ENCODE measurements around the gene RCAN3. TPM values are rescaled to one million over a fixed set of nuclear protein-coding genes. Genes with fewer than 3 reads are reported as not detected.

Gene RCAN3
- total RNA-seq, 1 experiment from 2014 or later: 25.6 TPM

- ATAC-seq (no peak), DNase-seq (no peak)
- ChIA-PET POLR2A (ENCODE audit: unreplicated experiment) (interaction anchor here (0.6 to 0.7 kb wide), 2 partner anchors 9 to 25 kb away, joined by 3 to 7 read pairs; no protein-coding TSS in a partner anchor), CTCF (interaction anchor here (0.5 to 0.8 kb wide), 8 partner anchors 28 to 730 kb away, joined by 3 to 5 read pairs (median 3); no protein-coding TSS in a partner anchor)
- H3K9ac ChIP-seq (ENCODE audit: low read length): no peak overlapping the region
- peak overlapping the region; percentile 80 for H3K4me2 ChIP-seq (ENCODE audit: low read length)
- H2AFZ ChIP-seq (ENCODE audit: low read length): no peak overlapping the region
- no peaks in the 10 kb centered on the region for H3F3A ChIP-seq (ENCODE audit: low read length, unreplicated experiment)
- no peaks in the 10 kb centered on the region for H3K79me2 ChIP-seq (ENCODE audit: low read length)
- H3K4me3 ChIP-seq (ENCODE audit: low read length): peak overlapping the region; percentile 2; the same call in 1 of the 2 replicates
- no TSS peak for BruUV-seq (replicated peaks)
- H3K4me1 ChIP-seq (ENCODE audit: insufficient read depth, low read length): peaks cover 51% of the 10 kb centered on the region
- H3K9me3 ChIP-seq (ENCODE audit: low read length): no peaks in the 10 kb centered on the region
- TF ChIP-seq EZH2 (IDR thresholded peaks at IDR 0.05; ENCODE audit: low read length, unreplicated experiment) (no peak), EZH2phosphoT487 (IDR thresholded peaks at IDR 0.05; ENCODE audit: borderline replicate concordance, low read length) (no peak)
- TF ChIP-seq, protein P1, sequence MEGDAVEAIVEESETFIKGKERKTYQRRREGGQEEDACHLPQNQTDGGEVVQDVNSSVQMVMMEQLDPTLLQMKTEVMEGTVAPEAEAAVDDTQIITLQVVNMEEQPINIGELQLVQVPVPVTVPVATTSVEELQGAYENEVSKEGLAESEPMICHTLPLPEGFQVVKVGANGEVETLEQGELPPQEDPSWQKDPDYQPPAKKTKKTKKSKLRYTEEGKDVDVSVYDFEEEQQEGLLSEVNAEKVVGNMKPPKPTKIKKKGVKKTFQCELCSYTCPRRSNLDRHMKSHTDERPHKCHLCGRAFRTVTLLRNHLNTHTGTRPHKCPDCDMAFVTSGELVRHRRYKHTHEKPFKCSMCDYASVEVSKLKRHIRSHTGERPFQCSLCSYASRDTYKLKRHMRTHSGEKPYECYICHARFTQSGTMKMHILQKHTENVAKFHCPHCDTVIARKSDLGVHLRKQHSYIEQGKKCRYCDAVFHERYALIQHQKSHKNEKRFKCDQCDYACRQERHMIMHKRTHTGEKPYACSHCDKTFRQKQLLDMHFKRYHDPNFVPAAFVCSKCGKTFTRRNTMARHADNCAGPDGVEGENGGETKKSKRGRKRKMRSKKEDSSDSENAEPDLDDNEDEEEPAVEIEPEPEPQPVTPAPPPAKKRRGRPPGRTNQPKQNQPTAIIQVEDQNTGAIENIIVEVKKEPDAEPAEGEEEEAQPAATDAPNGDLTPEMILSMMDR (conservative IDR thresholded peaks at IDR 0.05; ENCODE audit: low read depth, low read length): no peak
- H3K36me3 ChIP-seq (ENCODE audit: low read depth, low read length): peaks cover 2% of the 10 kb centered on the region
- H3K27ac ChIP-seq (ENCODE audit: low read length): peak overlapping the region; percentile 83
- no peaks in the 10 kb centered on the region for H3K9me2 ChIP-seq (replicated peaks; ENCODE audit: low read length)
- no peaks in the 10 kb centered on the region for H3K27me3 ChIP-seq (ENCODE audit: low read length)
- intact Hi-C loops (cut with micrococcal nuclease): no loop called here
- no peaks in the 10 kb centered on the region for H4K20me1 ChIP-seq (ENCODE audit: low read length)
Measured at GRCh38 chr1:24540051-24540905, 37.6 kb downstream of the RCAN3 start.

GRCh38 chr1:24540906-24541710 lies 38.5 kb downstream of the RCAN3 start:
- intact Hi-C loops (cut with micrococcal nuclease): no loop called here
- TF ChIP-seq EZH2 (IDR thresholded peaks at IDR 0.05; ENCODE audit: low read length, unreplicated experiment) (no peak), EZH2phosphoT487 (IDR thresholded peaks at IDR 0.05; ENCODE audit: borderline replicate concordance, low read length) (no peak)
- TF ChIP-seq, protein P1 (conservative IDR thresholded peaks at IDR 0.05; ENCODE audit: low read depth, low read length): no peak
- ChIA-PET POLR2A (ENCODE audit: unreplicated experiment) (interaction anchor here (0.6 to 0.7 kb wide), 2 partner anchors 8 to 26 kb away, joined by 3 to 7 read pairs; no protein-coding TSS in a partner anchor), CTCF (interaction anchor here (0.5 to 0.8 kb wide), 6 partner anchors 27 to 731 kb away, joined by 3 to 5 read pairs (median 3); no protein-coding TSS in a partner anchor)
- H3K9me2 ChIP-seq (replicated peaks; ENCODE audit: low read length): no peaks in the 10 kb centered on the region
- H3F3A ChIP-seq (ENCODE audit: low read length, unreplicated experiment): no peaks in the 10 kb centered on the region
- H3K9me3 ChIP-seq (ENCODE audit: low read length): no peaks in the 10 kb centered on the region
- H3K9ac ChIP-seq (ENCODE audit: low read length): peak overlapping the region; percentile 35
- peaks cover 57% of the 10 kb centered on the region for H3K4me1 ChIP-seq (ENCODE audit: insufficient read depth, low read length)
- peak overlapping the region; percentile 51 for H3K4me3 ChIP-seq (ENCODE audit: low read length)
- H4K20me1 ChIP-seq (ENCODE audit: low read length): no peaks in the 10 kb centered on the region
- H3K36me3 ChIP-seq (ENCODE audit: low read depth, low read length): peaks cover 2% of the 10 kb centered on the region
- no TSS peak for BruUV-seq (replicated peaks)
- H3K27me3 ChIP-seq (ENCODE audit: low read length): no peaks in the 10 kb centered on the region
- peak overlapping the region; percentile 80 for H3K4me2 ChIP-seq (ENCODE audit: low read length)
- DNase-seq (peak; percentile 83), ATAC-seq (peak; percentile 94)
- H3K27ac ChIP-seq (ENCODE audit: low read length): peak overlapping the region; percentile 83
- no peak overlapping the region; the same call in 1 of the 2 replicates for H2AFZ ChIP-seq (ENCODE audit: low read length)
- no peaks in the 10 kb centered on the region for H3K79me2 ChIP-seq (ENCODE audit: low read length)

Data from PC-3 (cell line).